GM19025 (cell line): ENCODE results near the gene JAK3.
"Not testable (repeated sequence)": the region's sequence is repeated elsewhere in the genome, so short reads cannot be mapped to it uniquely, and the experiment has no call there.

Source experiments
- ATAC-seq: cut with Tn5 transposase; IDR thresholded peaks from one replicate; pipeline ENCODE4 v1.9.1; 2021; ENCODE audit warnings: mild to moderate bottlenecking, low read depth, moderate library complexity; ENCODE audit not compliant: unreplicated experiment

JAK3 gene

GRCh38 chr19:17811103-17811502, 36.7 kb downstream of the JAK3 start:
- ATAC-seq, result no peak

- no peak for ATAC-seq
These were observed 40.0 kb downstream of the JAK3 start for GRCh38 chr19:17807731-17808316.

GRCh38 chr19:17806945-17807344, 40.8 kb downstream of the JAK3 start:
- no peak for ATAC-seq

GRCh38 chr19:17805427-17805826, 42.4 kb downstream of the JAK3 start:
- no peak for ATAC-seq

GRCh38 chr19:17803264-17803896, 44.4 kb downstream of the JAK3 start:
- no peak for ATAC-seq

- no peak for ATAC-seq
These were observed 45.5 kb downstream of the JAK3 start for GRCh38 chr19:17802137-17802858.

- not testable (repeated sequence) for ATAC-seq
These were observed 49.2 kb downstream of the JAK3 start for GRCh38 chr19:17798599-17798998.

- no peak for ATAC-seq
These were observed 50.2 kb downstream of the JAK3 start for GRCh38 chr19:17797424-17798201.

GRCh38 chr19:17796838-17797423, 50.9 kb downstream of the JAK3 start:
- ATAC-seq, result no peak

- ATAC-seq, result no peak
These were observed 51.6 kb downstream of the JAK3 start for GRCh38 chr19:17796013-17796837.

GRCh38 chr19:17795495-17795856, 52.3 kb downstream of the JAK3 start:
- no peak for ATAC-seq

GRCh38 chr19:17794731-17795494, 52.9 kb downstream of the JAK3 start, which contains the start of gene B3GNT3:
TSS of gene B3GNT3 (plus strand) at chr19:17795138. CDS start at chr19:17807808, 12,670 bp downstream.
- ATAC-seq, result no peak

- ATAC-seq, result no peak
These were observed 53.4 kb downstream of the JAK3 start for GRCh38 chr19:17794412-17794730.

GRCh38 chr19:17790059-17790780, 57.6 kb downstream of the JAK3 start:
- no peak for ATAC-seq

GRCh38 chr19:17788632-17789031, 59.1 kb downstream of the JAK3 start:
- no peak for ATAC-seq

GRCh38 chr19:17787274-17787913, 60.4 kb downstream of the JAK3 start:
- no peak for ATAC-seq

GRCh38 chr19:17784201-17785008, 63.4 kb downstream of the JAK3 start:
- ATAC-seq, result no peak
